NCI-H774 (cell line): ENCODE results near the gene ULK4.
"Not testable (repeated sequence)": the region's sequence is repeated elsewhere in the genome, so short reads cannot be mapped to it uniquely, and the experiment has no call there.

Experiments used
- DNase-seq: peaks from one replicate; lab custom pipeline; 2025; lab: John Stamatoyannopoulos, UW

Gene ULK4

DNA sequence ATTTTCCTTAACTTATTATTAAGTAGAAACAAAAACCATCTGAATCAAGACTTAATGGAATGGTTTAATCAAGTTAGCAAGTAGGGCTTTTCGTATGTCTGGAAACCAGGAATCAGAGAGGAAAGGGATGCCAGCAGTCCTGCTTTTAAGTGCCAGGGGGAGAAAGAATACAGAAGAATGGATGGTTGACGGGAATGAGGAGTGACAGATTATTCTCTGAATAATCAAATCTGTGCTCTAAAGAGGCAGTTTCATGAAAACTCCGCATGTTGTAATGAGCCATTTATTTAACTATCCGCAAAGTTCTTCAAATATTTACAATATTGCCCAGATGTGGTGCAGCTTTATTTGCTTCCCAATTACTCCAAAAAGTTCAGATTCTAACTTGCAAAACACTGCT lies 659.6 kb downstream of the ULK4 start:
- DNase-seq: no peak

DNA sequence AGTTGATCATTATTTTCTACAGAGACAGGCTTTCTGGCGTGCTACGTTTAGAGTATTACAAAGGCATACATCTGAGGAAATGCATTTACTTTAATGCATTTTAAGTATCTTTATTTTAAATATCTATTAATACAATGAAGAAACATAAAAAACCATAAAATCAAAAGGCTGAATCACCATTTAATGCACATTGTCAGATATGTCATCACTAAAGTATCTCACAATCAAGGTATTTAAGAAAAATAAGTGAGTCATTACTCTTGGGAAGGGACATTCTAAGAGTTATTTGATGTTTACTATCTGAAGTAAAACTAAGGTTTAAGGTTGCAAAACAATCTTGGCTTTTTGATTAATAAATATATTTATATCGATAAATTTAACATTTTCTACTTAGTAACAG lies 660.4 kb downstream of the ULK4 start:
- DNase-seq: no peak

DNA sequence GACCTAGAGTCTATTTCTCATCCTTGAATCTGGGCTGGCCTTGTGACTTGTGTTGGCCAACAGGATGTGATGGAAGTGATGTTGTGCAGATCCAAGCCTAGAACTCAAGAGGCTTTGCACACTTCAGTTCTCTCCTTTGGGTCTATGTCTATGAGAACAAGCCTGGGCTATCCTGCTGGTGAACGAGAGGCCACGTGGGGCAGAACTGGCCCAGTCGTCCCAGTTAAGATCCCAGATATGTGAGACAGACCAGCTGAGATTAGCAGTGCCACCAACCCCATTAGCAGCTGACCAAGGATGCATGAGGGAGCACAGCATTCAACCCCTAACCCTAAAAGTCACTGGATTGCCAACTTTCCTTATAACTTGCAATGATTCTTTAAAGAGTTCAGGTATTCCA lies 662.9 kb downstream of the ULK4 start:
- DNase-seq: no peak

DNA sequence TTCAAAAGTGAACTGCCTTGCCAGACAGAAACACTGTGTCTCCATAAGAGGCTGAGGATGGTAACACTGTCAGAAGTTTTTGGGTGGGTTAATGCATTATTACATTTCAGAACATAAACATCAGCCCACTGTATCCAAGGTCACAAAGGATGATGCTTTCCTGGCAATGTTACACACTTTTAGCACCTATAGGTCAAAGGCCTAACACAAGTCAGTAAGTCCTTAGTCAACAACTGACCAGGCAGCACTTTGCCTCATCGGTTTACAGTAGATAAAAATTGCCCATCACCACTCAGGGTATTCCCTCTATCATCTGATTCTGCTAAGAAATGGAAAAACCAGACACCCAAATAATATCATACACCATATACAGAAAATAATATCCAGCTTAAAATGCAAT lies 664.2 kb downstream of the ULK4 start:
- DNase-seq: no peak

DNA sequence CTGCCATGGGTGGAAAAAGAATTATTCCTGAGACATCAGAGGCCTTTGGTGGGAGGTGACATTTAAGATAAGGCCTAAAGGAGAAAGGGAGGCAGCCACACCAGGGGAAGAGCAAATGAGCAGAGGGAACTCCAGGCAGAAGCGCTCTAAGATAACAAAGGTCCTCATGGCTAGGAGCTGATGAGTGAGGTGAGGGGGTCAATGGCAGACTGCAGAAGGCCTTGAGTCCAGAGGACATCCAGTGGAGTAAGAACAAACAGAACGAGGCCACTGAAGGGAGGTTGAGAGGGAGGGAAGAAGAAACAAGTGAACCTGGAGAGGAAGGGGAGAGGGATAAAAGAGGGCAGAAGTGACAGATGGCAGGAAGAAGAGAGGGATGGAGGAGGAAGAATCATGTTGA lies 665.3 kb downstream of the ULK4 start:
- no peak for DNase-seq

DNA sequence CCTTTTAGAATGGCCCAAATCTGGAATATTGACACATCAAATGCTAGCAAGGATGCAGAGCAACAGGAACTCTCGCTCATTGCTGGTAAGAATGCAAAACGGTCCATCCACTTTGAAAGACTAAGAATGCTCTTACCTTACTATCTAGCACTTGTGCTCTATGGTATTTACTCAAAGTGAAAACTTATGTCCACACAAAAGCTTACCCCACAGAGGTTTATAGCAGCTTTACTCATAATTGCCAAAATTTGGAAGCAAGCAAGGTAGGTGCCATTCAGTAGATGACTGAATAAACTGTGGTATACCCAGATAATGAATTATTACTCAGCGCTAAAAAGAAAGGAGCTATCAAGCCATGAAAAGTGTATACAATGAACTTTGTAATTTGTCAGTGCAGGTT lies 666.2 kb downstream of the ULK4 start:
- DNase-seq: no peak

DNA sequence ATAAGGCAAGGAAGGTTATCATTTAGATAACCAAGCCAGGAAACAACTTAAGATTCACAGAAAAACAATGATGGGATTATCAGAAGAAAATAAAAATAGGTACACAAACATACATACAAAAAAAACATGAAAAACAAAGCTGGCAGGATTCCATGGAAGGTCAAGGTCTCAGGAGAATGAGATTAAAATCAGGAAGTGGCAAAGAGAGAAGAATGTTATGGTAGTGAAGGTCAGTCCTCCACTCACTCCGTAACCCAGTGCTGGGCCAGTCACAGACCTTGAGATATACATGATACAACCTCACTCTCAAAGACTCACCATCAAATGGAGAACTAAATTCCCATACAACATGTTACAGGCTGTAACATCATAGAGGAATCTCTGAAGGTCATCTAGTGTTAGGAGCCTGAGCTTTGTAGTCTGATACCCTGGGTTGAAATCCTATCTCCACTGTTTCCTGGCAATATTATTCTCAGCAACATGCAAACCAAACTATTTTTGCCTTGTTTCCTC lies 668.7 kb downstream of the ULK4 start:
- no peak for DNase-seq

DNA sequence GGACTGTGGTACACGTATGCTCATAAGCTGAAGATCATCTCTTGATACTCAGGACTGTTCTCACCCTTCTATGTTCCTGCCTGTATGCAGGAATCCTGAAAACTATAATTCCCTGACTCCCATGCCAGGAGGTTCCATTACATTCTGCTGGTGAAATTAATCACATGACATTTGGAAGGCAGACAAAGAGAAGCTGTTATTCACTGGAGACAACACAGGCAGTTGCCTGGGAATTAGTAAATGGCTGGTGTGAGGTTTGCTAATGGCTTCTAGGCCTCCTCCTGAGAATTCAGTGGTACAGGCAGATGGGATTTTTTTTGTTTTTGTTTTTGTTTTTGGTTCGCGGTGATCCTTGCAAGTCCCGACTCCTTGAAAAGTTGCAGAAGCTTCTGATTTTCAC lies 671.2 kb downstream of the ULK4 start:
- no peak for DNase-seq

DNA sequence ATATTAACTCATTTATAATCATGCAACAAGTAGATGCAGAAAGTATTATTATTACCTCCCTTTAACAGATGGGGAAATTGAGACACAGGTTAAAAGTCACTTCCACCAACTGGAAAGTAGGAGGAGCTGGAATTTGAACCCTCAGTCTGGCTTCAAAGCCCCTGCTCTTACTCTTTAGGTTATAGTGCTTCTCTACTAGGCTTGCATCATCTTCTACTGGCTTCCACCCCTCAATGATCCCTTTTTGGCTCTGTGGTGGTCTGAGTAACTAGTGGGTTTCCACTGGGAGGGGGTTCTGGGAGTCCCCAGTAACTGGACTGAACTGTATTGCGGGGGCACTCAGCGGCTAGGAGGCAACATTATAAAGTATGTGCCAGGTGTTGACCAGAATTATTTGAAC lies 671.6 kb downstream of the ULK4 start:
- DNase-seq: no peak

DNA sequence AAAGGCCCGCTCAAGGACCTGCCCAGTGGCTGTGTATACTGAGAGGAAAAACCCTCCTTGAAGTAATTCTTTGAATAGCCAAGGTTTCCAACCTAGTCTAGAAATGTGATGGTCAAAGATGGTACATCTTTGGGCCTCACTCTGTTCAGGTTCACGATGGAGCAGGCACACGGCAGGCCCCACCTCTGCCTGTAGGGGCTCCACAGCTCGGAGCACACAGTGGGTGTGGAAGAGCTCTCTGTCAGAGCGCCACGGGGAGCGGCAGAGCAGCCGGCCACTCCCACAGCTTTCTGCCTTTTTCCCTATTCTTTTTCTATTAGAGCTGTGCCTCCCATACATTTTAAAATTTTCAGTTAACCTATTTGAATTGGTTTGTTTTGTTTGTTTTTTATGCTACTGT lies 673.1 kb downstream of the ULK4 start:
- DNase-seq: no peak

DNA sequence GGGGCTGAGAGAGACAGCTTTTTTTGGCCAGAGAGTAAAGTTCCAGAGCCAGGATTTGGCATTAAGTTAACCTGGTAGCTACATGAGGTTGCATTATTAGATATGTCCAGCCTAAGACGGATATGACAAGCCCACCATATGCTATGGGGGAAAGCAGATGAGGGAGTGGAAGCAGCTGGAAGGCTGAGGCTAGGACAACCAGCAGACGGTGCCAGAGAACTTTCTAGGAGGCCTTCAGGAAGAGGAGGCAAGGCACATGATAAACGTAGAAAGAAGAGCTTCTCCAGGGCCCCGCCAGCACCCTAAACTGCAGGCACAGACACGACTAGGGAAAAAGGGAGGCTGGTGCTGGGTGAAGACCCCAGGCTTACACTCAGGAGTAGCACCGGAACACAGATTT lies 675.6 kb downstream of the ULK4 start:
- DNase-seq: no peak

DNA sequence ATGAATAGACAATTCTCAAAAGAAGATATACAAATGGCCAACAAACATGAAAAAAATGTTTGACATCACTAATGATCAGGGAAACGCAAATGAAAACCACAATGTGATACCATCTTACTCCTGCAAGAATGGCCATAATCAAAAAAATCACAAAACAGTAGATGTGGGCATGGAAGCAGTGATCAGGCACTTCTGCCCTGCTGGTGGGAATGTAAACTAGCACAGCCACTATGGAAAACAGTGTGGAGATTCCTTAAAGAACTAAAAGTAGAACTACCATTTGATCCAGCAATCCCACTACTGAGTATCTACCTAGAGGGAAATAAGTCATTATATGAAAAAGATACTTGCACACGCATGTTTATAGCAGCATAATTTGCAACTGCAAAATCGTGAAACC lies 677.0 kb downstream of the ULK4 start:
- not testable (repeated sequence) for DNase-seq

DNA sequence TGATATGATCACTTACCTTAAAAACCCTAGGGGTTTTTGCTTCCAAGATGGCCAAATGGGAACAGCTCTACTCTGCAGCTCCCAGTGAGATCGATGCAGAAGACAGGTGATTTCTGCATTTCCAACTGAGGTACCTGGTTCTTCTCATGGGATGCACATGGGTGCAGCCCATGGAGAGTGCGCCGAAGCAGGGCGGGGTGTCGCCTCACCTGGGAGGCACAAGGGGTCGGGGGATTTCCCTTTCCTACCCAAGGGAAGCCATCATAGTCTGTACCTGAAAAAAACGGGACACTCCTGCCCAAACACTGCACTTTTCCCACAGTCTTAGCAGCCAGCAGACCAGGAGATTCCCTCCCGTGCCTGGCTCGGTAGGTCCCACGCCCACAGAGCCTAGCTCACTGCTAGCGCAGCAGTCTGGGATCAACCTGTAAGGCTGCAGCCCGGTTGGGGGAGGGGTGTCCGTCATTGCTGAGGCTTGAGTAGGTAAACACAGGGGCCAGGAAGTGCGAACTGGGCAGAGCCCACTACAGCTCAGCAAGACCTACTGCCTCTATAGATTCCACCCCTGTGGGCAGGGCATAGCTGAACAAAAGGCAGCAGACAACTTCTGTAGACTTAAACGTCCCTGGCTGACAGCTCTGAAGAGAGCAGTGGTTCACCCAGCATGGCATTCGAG lies 684.0 kb downstream of the ULK4 start:
- DNase-seq: no peak

DNA sequence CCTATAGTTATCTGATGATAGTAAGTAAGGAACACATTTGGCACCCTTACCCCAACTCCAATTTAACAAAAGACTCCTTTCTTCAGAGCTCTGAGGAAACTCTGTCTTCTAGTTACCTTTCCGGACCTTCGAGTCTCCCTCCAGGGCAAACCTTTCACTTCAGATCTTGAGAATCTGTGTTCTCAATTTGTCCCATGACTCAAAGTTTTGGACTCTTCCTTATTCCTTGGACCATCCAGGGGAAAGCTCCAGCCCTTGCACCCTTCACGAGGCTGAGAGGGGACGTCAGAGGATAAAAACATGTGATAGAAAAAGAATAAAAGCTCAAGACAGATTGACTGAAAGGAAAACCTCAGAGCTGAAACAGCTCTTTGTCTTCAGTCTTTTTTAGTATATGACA lies 685.7 kb downstream of the ULK4 start:
- DNase-seq: no peak

DNA sequence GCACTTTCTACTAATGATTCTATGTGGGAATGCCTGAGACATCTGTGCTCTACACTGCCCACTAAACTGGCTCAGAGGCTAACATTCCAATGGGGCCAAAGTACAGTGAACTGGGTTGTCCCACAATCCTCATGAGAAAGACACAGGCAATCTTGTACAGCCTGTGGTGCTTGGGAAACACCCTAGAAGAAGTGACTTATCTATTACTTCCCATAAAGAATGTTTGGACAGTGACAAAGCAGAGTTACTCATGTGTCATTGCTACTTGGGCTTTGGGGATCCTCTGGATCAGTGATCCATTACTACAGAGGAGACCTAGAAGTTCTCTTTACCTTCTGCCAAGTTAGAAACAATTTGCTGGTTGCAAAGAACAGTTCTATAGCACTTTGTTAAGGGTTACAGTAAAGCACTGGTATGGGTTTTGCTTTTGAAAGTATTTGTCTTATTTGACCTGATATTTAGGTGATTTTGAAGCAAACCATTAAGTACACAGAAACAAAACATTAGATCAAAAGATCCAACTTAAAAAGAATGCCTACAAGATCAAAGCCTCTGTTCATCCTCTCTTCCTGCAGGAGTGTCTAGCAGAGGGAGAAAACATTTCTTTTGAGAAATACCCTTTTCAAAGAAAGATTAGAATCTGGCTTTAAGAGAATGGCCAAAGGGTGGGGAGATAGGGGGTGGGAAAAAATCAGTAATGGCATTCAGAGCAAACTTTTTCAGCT lies 686.8 kb downstream of the ULK4 start:
- DNase-seq: no peak

DNA sequence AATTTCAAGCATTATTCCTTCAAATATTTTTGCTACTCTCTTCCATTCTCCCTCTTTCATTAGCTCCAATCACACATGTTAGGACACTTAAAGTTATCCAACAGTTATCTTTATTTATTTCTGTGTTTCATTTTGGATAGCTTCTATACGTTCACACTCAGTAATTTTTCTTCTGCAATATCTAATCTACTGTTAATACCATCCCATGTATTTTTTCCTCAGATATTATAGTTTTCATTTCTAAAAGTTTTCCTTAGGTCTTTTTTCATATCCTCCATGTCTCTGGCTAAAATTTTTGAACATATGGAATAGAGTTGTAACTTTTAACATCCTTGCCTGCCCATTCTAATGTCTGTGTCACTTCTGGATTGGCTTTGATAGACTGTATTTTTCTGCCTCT lies 689.2 kb downstream of the ULK4 start:
- no peak for DNase-seq

DNA sequence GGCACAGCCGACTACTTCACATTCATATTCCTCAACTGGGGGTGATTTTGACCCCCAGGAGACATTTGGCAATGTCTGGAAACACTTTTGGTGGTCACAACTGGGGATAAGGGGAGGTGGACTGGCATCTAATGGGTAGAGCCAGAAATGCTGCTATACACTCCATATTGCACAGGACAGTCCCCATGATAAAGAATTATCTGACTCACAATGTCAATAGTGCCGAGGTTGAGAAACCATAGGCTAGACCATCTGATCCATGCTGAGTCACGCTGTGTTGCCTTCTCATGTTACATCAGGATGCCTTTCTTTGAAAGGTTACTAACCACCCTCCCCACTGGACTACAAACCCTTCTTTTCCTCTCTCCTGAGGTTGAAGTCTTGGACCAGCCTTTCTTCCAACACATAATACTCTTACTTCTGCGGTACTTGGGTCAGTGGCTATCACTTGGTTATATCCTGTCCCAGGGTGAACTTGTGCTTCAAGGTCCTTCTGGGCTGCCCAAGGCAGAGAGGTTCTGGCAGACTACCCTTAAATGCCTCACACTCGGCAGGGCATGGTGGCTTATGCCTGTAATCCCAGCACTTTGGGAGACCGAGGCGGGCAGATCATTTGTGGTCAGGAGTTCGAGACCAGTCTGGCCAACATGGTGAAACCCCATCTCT lies 693.8 kb downstream of the ULK4 start:
- no peak for DNase-seq

DNA sequence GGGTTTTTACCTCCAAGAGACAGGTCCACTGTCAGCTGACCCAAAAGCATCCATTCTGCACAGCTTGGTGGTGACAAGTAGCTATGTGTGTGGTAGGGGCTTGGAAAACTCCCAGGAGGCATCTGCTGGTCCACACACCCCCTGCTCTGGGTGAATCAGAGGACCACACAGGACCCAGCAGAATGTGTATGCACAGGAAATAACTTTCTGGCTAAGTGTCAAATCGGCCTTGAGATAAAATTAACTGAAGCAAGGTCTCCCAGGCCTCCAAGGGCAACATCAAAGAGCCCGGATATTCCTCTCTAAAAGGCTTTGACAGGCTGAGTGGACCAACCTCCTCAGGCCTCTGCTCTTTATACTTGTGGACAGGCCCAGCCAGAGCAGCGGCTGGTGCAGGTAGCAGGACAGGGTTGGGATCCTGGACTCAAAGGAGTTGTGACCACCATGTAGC lies 696.1 kb downstream of the ULK4 start:
- DNase-seq: no peak

DNA sequence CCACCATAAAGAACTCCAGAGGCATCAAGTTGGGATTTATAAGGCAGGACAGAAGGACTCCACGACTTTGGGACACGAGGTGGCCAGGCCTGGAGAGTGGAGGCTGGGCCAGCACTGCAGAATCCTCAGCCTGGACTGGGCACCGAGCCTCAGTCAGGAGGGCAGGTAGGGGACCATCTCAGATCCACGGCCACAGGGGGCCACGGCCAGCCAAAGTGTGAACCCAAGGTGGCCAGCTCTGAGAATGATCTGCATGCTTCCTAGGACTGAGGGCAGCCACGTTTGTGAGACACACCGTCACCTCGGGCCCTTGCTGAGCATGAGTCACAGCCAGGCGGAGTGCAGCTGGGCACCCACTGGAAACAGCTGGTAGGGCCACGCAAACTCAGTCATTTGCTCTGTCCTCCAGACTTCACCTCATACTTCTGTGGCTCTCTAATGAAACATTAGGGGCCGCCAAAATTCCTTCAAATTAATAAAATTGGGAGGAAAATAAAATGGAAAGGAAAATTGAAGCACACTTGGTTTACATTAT lies 696.8 kb downstream of the ULK4 start:
- DNase-seq: no peak

DNA sequence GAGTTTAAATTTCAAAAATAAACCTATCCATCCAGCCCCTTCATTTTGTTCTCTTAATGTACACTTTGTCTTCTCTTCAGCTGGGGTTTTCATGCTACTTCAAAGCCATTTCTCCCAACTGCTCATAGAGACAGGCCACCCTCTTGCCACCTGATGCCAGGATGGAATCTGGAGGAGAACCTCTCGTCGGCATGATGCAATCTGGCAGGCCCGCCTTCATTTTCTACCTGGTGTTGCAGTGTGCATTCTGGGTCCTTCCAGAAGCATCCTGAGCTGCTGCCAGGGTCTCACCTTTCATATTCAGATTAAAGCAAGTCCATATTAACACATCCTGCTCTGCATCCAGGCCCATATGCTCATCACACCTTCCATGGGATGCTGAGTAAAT lies 701.8 kb downstream of the ULK4 start:
- no peak for DNase-seq

DNA sequence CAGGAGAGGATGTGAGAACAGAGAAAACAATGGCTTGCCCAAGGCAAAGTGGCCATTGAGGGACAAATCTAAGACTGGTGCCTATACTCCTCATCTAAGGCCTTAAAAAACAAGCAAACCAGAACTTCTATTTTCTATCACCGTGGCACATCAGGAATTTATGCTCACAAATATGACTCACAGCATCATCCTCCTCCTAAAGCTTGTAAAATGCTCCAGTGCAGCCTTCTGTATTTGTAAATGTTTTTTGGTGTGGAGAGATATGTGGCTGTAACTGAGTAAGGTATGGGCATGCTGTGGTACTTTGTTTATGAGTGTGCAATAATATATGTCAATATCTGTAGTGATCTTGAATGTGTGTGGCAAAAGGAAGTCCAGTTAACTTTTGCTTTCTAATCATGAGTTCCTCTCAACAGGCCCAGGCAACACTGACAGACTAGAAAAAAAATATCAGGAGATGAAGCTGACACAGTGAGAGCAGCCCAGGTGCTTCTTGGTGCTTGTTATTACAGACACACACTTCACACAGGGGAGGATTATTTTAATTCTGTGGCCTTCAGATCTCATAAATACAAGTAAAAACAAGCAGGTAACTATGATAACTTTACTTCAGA lies 702.3 kb downstream of the ULK4 start:
- DNase-seq: no peak

DNA sequence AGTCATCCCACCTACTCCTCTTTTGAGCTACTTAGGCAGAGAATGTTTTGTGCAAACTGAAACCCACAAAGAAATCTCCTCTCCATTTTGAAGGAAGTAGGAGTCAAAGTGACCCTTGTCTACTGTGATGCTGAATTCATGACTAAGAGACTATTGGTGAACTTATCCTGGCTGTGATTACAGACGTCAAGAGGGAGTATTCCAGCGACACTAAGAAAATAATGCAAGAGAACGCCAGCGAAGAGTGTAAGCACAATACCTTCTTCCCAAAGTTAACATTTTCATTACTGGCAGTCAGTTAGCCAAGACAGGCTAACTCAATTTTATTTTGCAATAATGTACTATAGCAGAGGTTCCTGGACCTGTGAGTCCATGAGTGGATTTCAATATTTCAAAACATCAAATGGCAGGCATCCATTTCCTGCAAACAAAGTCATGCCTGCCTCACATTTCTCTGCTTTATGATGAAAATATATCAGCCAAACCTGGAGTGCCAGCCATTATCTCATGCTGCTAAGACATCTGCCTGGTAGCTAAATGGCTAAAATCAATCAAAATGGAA lies 703.6 kb downstream of the ULK4 start:
- no peak for DNase-seq
